ENCODE measurements around the gene HCAR3. TPM values are rescaled to one million over a fixed set of nuclear protein-coding genes. Genes with fewer than 3 reads are reported as not detected.
"Not testable (repeated sequence)": the region's sequence is repeated elsewhere in the genome, so short reads cannot be mapped to it uniquely, and the experiment has no call there.

HCAR3 gene
- 0.14 and 0.32 TPM in 2 replicates for total RNA-seq

DNA sequence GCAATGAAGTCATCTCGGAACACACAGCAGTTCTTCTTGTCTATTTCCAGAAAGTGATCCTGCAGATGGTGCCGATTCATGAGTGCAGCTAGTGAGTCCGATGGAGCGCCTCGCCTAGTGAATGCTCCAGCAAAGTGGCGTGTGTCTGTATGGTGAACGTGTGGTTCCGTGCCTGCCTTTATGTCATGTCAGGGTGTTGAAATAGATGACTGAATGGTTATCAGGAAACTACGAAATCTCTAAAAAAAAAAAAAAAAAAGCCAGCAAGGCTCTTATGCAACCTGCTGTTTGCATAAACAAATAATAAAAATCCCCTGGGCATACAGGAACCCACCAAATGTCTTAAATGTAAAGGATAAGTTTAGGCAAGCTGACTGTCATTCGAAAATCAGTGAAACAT lies at the start of gene HCAR3:
Gene HCAR3, minus strand, starts transcription at position 154 of the 400 bp plus-strand sequence. Its CDS starts 74 bp downstream, at position 80.
- intact Hi-C loops (cut with micrococcal nuclease): not testable (repeated sequence)

- intact Hi-C loops (cut with micrococcal nuclease): no loop called here
These were observed 41.0 kb upstream of the HCAR3 start for GRCh38 chr12:122757568-122757967.

DNA sequence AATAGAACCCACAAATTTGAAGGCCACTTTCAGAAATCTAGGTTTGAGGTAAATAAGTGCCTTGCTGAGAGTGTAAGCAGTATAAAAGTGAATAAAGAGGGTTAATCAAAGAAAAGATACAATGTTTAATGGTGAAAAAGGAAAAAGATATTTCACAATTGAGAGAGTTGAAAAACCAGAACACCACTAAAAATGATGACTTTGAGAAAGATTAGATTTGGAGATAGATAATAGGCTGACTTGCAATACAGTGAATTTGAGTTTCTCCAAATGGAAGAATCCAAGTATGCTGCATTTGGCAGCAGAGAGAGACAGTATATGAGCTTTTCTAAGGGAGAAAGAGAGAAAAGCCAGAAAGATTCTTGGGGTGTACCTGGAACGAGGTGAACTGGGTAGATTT lies 38.2 kb upstream of the HCAR3 start:
- intact Hi-C loops (cut with micrococcal nuclease): no loop called here

DNA sequence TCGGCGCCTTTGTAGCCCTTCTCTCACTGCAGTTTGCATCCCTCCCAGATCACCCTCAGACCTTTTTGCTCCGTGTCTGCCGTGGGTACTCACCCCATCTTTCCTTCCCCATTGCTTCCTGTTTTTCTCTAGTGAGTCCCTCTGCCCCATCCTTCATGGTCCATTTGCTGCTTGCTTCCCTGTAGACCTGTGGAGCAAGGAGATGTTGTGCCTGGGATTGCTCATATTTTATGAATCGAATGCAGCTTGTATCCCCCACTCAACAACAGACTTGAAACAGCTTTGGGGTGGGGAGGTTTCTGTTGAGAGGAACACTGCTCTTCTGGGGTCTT lies 36.7 kb upstream of the HCAR3 start:
- intact Hi-C loops (cut with micrococcal nuclease): loop anchor here (2.0 kb wide), 1 partner anchor 480 kb away; the partner anchor contains the start of genes MPHOSPH9 and MTRFR

GRCh38 chr12:122752464-122753318 lies 36.1 kb upstream of the HCAR3 start, which contains the start of gene DENR:
TSS of gene DENR (plus strand) at chr12:122752824. CDS start at chr12:122753702, 878 bp downstream.
- intact Hi-C loops (cut with micrococcal nuclease): loop anchor here (1.0 to 2.0 kb wide), 6 partner anchors 22 to 526 kb away; partner anchors contain the start of genes DIABLO, HCAR1, KNTC1 and MPHOSPH9

- intact Hi-C loops (cut with micrococcal nuclease): not testable (repeated sequence)
These were observed 34.3 kb upstream of the HCAR3 start for GRCh38 chr12:122750781-122751515.

DNA sequence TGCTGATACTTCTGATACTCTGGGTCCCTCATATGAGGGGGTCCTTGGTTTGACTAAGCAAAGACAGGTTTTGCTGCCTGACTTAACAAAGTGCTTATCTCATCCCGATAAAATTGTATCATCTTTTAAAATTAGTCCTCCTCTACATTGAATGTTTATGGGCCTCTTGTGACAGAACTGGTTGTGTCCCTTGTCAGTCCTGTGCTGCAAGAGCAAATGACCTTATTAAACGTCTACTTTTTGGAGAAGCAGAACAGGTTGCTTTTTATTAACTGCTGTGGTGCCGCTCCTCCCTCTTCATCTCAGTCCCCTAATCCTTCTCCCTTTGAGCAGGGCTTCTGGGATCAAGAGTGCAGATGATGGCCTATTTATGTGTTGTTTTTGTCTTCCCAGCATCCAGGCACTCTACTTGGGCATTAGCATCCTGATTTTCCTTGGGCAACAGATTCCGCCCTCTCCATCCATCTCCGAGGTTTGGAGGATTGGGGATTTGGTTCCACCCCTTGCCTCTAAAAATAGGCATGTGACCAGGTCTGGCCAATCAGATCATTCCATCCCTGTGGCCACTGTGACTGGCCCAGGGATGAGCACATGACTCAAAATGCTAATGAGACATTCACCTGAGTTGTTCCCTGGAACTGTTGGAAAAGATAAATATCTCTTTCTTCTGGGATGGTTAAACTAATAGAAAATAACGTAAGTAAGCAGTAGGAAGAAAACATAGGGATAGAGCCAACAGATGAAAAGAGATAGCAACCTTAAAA lies 33.1 kb upstream of the HCAR3 start:
- intact Hi-C loops (cut with micrococcal nuclease): no loop called here

- intact Hi-C loops (cut with micrococcal nuclease): no loop called here
These were observed 30.9 kb upstream of the HCAR3 start for GRCh38 chr12:122747224-122748135.

GRCh38 chr12:122743895-122744525 lies 27.4 kb upstream of the HCAR3 start:
- intact Hi-C loops (cut with micrococcal nuclease): no loop called here

- intact Hi-C loops (cut with micrococcal nuclease): no loop called here
These were observed 23.7 kb upstream of the HCAR3 start for GRCh38 chr12:122740351-122740750.

- intact Hi-C loops (cut with micrococcal nuclease): no loop called here
These were observed 22.0 kb upstream of the HCAR3 start for GRCh38 chr12:122738571-122738970.

GRCh38 chr12:122732611-122733010 lies 16.0 kb upstream of the HCAR3 start:
- intact Hi-C loops (cut with micrococcal nuclease): loop anchor here (5.0 kb wide), 1 partner anchor 85 kb away; no protein-coding TSS in a partner anchor

GRCh38 chr12:122732170-122732569 lies 15.6 kb upstream of the HCAR3 start:
- intact Hi-C loops (cut with micrococcal nuclease): loop anchor here (5.0 kb wide), 1 partner anchor 85 kb away; no protein-coding TSS in a partner anchor

DNA sequence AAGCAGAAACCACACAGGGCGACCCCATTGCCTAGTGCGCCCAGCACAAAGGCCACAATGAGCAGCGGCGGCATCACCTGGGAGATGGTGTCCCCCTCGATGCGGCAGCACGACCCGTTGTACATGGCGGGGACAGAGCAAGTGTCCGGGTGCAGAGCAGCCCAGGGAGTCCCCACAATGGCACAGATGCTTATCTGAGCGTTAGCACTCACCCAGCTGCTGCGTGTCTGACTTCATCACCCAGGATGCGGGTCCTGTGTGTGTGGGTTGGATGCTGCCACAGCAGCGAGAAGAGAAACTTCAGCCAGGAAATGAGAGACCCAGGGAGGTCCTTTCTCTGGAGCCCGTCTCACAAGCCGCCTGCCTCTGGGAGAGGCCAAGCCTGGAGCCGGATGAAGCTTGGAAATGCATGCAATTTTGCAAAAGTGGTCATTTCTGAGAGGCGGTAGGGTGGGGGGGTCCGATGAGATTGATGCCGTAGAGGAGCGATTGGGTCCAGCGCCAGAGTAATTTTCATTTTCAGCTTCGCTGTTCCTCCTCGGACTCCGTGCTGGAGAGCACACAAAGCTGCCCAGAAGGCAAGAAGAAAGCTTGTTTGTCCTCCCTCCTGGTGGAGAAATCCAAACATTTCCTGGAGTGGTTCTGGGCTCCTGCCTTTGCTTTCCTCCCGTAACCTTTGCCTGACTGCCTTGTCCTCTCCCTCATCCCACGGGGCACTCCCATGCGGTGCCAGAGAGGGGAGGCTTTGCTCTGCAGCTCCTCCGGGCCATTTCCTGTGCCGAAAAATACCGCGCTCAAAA lies 13.8 kb upstream of the HCAR3 start, which contains the start of gene HCAR1:
Gene HCAR1, minus strand, starts transcription at position 630 of the 800 bp plus-strand sequence. Its CDS starts 505 bp downstream, at position 125.
- intact Hi-C loops (cut with micrococcal nuclease): loop anchor here (1.0 to 5.0 kb wide), 2 partner anchors 22 to 83 kb away; partner anchors contain the start of gene DENR

DNA sequence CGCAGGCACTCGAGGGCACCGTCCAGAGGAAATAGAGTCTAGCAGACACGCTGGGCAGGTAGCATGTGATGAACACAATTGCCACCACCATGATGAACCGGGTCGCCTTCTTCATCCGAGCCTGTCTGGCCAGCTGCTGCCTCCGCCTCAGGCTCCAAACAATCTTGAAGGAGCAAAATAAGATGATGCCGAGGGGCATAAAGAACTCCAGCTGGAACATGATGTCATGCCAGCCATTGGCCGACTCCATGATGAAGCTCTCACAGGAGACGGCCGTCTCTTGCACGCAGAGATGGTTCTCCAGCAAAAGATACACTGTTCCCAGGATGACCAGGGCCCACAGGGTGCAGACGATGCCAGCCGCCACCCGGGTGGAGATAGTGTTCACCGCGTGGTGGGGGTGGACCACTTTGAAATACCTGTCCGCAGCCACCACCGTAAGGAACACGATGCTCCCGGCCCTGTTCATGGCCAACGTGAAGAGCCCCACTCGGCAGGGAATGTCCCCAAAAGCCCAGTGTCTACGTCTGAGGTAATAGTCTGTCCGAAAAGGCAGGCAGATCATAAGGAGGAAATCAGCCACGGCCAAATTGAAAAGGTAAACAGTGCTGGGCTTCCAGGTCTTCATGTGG lies 13.1 kb upstream of the HCAR3 start:
- intact Hi-C loops (cut with micrococcal nuclease): loop anchor here (1.0 to 5.0 kb wide), 2 partner anchors 23 to 82 kb away; partner anchors contain the start of gene DENR

GRCh38 chr12:122726080-122726558 lies 9.5 kb upstream of the HCAR3 start:
- intact Hi-C loops (cut with micrococcal nuclease): no loop called here

GRCh38 chr12:122725452-122726079 lies 9.0 kb upstream of the HCAR3 start:
- intact Hi-C loops (cut with micrococcal nuclease): no loop called here

Data from T-helper 2 cell treated with Interferon-gamma antibody and Interleukin-4, amounts not matched to agents 100 ng/mL and 5 ng/mL, for 36 hours (primary cell).